Liver (tissue), 3 donors: ENCODE measurements around the gene PTPMT1.

Source experiments
- FOXA1 ChIP-seq: IDR thresholded peaks from 2 replicates; pipeline ENCODE4 v1.6.1; 2016; ENCODE audit warnings: antibody characterized with exemption
- HNF4G ChIP-seq: IDR thresholded peaks from 2 replicates; pipeline ENCODE4 v1.6.1; 2016; ENCODE audit warnings: antibody characterized with exemption
- RAD21 ChIP-seq, 2 donors: IDR thresholded peaks; 2 replicates each; pipeline ENCODE4 v1.6.1; 2016; ENCODE audit warnings: antibody characterized with exemption in 2 of 2, mild to moderate bottlenecking in 2 of 2
- SP1 ChIP-seq: IDR thresholded peaks from 2 replicates; pipeline ENCODE4 v1.6.1; 2018; ENCODE audit warnings: antibody characterized with exemption, mild to moderate bottlenecking
- TAF1 ChIP-seq: conservative IDR thresholded peaks from 2 replicates; pipeline ENCODE4 v1.6.1; 2016; ENCODE audit warnings: antibody characterized with exemption, mild to moderate bottlenecking
- TF ChIP-seq, protein P1 (sequence below): fragments of 150-350 bp; IDR thresholded peaks from 2 replicates; pipeline ENCODE4 v1.5.1; 2017; ENCODE audit warnings: improper control_type of control experiment, low read depth, low read length; ENCODE audit not compliant: missing input control
- TF ChIP-seq, protein P2 (sequence below): IDR thresholded peaks from 2 replicates; pipeline ENCODE4 v1.6.1; 2016; ENCODE audit warnings: antibody characterized with exemption
- TF ChIP-seq, protein P3 (sequence below): IDR thresholded peaks from 2 replicates; pipeline ENCODE4 v1.6.1; 2016; ENCODE audit warnings: antibody characterized with exemption, mild to moderate bottlenecking
- TF ChIP-seq, protein P4 (sequence below): IDR thresholded peaks from 2 replicates; pipeline ENCODE4 v1.6.1; 2016; ENCODE audit warnings: antibody characterized with exemption
- donor health status: healthy.
- donor health status: healthy.

DNA sequence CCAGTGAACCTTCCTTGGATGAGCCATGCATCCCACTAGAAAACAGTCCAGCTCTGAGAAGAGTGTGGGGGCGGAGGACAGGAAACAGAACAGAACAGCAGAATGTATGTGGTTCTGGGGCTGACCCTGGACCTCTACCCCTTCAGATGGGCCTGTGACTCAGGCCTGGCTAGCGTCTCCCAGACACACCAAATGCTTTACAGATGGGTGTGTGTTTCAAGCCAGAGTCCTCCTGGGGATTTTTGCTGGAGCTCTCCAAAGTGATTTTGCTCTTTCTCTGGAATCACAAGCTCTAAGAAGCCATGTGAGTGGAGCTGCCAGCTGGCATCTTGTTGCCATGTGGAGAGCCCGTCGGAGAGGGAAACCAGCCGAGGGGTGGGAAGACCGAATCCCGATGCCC lies 42.0 kb downstream of the PTPMT1 start:
- TF ChIP-seq, protein P1, sequence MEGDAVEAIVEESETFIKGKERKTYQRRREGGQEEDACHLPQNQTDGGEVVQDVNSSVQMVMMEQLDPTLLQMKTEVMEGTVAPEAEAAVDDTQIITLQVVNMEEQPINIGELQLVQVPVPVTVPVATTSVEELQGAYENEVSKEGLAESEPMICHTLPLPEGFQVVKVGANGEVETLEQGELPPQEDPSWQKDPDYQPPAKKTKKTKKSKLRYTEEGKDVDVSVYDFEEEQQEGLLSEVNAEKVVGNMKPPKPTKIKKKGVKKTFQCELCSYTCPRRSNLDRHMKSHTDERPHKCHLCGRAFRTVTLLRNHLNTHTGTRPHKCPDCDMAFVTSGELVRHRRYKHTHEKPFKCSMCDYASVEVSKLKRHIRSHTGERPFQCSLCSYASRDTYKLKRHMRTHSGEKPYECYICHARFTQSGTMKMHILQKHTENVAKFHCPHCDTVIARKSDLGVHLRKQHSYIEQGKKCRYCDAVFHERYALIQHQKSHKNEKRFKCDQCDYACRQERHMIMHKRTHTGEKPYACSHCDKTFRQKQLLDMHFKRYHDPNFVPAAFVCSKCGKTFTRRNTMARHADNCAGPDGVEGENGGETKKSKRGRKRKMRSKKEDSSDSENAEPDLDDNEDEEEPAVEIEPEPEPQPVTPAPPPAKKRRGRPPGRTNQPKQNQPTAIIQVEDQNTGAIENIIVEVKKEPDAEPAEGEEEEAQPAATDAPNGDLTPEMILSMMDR = no peak
- TF ChIP-seq RAD21 (IDR thresholded peaks at IDR 0.05) (no peak), SP1 (no peak), FOXA1 (no peak), HNF4G (no peak), TAF1 (no peak)
- TF ChIP-seq, protein P2, sequence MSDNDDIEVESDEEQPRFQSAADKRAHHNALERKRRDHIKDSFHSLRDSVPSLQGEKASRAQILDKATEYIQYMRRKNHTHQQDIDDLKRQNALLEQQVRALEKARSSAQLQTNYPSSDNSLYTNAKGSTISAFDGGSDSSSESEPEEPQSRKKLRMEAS = no peak
- TF ChIP-seq, protein P3, sequence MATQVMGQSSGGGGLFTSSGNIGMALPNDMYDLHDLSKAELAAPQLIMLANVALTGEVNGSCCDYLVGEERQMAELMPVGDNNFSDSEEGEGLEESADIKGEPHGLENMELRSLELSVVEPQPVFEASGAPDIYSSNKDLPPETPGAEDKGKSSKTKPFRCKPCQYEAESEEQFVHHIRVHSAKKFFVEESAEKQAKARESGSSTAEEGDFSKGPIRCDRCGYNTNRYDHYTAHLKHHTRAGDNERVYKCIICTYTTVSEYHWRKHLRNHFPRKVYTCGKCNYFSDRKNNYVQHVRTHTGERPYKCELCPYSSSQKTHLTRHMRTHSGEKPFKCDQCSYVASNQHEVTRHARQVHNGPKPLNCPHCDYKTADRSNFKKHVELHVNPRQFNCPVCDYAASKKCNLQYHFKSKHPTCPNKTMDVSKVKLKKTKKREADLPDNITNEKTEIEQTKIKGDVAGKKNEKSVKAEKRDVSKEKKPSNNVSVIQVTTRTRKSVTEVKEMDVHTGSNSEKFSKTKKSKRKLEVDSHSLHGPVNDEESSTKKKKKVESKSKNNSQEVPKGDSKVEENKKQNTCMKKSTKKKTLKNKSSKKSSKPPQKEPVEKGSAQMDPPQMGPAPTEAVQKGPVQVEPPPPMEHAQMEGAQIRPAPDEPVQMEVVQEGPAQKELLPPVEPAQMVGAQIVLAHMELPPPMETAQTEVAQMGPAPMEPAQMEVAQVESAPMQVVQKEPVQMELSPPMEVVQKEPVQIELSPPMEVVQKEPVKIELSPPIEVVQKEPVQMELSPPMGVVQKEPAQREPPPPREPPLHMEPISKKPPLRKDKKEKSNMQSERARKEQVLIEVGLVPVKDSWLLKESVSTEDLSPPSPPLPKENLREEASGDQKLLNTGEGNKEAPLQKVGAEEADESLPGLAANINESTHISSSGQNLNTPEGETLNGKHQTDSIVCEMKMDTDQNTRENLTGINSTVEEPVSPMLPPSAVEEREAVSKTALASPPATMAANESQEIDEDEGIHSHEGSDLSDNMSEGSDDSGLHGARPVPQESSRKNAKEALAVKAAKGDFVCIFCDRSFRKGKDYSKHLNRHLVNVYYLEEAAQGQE = no peak
- TF ChIP-seq, protein P4, sequence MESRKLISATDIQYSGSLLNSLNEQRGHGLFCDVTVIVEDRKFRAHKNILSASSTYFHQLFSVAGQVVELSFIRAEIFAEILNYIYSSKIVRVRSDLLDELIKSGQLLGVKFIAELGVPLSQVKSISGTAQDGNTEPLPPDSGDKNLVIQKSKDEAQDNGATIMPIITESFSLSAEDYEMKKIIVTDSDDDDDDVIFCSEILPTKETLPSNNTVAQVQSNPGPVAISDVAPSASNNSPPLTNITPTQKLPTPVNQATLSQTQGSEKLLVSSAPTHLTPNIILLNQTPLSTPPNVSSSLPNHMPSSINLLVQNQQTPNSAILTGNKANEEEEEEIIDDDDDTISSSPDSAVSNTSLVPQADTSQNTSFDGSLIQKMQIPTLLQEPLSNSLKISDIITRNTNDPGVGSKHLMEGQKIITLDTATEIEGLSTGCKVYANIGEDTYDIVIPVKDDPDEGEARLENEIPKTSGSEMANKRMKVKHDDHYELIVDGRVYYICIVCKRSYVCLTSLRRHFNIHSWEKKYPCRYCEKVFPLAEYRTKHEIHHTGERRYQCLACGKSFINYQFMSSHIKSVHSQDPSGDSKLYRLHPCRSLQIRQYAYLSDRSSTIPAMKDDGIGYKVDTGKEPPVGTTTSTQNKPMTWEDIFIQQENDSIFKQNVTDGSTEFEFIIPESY = no peak
